ENCODE results near the gene INAVA.

INAVA gene

DNA sequence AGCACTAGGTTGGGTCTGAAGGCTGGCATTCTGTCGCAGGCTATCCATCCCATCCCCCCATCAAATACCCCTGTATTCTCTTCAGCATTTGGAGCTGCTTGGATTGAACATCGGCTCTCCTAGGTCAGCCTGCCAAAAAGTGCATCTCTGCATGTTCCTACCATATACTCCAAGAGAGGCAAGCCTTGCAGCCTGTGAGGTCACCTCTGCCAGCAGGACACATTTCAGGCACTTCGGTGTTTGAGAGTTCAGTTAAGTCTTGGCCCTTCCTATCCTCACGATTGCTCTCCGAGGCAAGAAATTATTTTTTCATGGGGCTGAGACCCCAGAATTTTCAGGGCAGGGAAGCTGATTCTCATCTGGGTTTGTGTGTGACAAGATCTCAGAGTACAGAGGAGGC is 19.3 kb upstream of the INAVA start:
- Histone ChIP-seq H3K27me3 (ENCODE audit: control insufficient read depth, insufficient read depth, low read length) (peaks cover 9% of the 10 kb centered on the region; the same call in 1 of the 2 replicates), H3K4me3 (ENCODE audit: low read length) (no peak overlapping the region), H3K36me3 (ENCODE audit: control insufficient read depth, insufficient read depth, low read length) (no peaks in the 10 kb centered on the region), H3K9me3 (ENCODE audit: control insufficient read depth, insufficient read depth, low read length) (no peaks in the 10 kb centered on the region), H3K4me1 (ENCODE audit: control insufficient read depth, insufficient read depth, low read length) (peaks cover 6% of the 10 kb centered on the region), H3K27ac (ENCODE audit: low read length) (no peak overlapping the region)
- no peak for DNase-seq (ENCODE audit: low read depth, low spot score)
- no CpG with 5 or more reads among the region's 5 CpGs for WGBS (ENCODE audit: insufficient coverage, insufficient read length)

DNA sequence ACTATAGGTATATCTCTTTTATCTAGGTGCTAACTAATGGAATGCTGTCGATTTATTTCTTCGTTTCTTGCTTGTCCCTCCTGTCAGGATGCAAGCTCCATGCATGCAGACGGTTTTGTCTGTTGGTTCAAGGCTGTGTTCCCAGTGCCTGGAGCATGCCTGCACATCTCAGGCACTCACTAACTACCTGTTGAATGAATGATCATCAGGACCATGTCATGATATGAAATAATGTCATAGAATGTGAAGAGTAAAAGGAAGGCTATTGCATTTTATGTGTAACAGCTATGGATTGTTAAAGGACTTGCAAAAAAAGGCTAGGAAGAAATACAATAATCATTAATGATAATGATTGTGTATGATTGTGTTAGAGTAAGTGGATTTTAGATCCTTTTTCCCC is 17.7 kb upstream of the INAVA start:
- no peak for DNase-seq (ENCODE audit: low read depth, low spot score)
- H3K27ac ChIP-seq (ENCODE audit: low read length), result no peak overlapping the region
- H3K36me3 ChIP-seq (ENCODE audit: control insufficient read depth, insufficient read depth, low read length), result no peaks in the 10 kb centered on the region
- H3K27me3 ChIP-seq (ENCODE audit: control insufficient read depth, insufficient read depth, low read length), result peaks cover 9% of the 10 kb centered on the region; the same call in 1 of the 2 replicates
- no peak overlapping the region for H3K4me3 ChIP-seq (ENCODE audit: low read length)
- no peaks in the 10 kb centered on the region for H3K9me3 ChIP-seq (ENCODE audit: control insufficient read depth, insufficient read depth, low read length)
- WGBS (ENCODE audit: insufficient coverage, insufficient read length), result no CpG with 5 or more reads among the region's 3 CpGs
- peaks cover 6% of the 10 kb centered on the region for H3K4me1 ChIP-seq (ENCODE audit: control insufficient read depth, insufficient read depth, low read length)

DNA sequence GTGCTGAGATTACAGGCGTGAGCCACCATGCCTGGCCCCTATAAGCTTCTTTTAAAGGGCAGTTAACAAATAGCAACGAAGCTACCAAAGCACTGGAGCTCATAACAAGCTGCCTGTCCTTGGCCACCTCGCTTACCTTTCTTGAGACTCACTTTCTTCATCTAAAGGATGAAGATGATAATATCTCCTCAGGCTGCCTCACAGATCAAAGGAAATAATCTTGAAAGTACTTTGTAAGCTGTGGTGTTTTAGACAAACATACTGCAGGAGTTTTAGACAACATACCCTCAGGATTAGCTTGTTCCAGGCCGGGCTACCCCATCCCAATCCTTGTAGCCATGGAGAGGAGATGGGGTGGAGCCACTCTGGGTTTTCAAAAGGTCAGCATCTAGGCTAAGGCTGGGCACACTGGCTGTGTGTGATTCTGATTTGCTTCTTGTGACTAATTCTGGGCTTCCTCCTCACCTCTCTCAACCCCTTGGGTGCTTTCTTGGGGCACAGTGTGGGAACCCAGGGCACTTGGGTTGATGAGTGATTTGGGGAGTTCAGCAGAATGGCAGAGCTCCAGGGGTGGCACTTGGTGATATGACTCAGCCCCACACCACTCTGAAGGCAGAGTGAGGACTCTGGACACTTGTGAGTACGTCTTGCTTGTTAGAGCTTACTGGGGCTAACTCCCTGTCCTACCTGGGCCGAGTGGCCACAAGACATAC is 16.7 kb upstream of the INAVA start:
- WGBS (ENCODE audit: insufficient coverage, insufficient read length), result no CpG with 5 or more reads among the region's 6 CpGs
- H3K27me3 ChIP-seq (ENCODE audit: control insufficient read depth, insufficient read depth, low read length), result peaks cover 9% of the 10 kb centered on the region; the same call in 1 of the 2 replicates
- H3K4me3 ChIP-seq (ENCODE audit: low read length), result no peak overlapping the region
- peaks cover 6% of the 10 kb centered on the region for H3K4me1 ChIP-seq (ENCODE audit: control insufficient read depth, insufficient read depth, low read length)
- H3K36me3 ChIP-seq (ENCODE audit: control insufficient read depth, insufficient read depth, low read length), result no peaks in the 10 kb centered on the region
- H3K27ac ChIP-seq (ENCODE audit: low read length), result no peak overlapping the region
- DNase-seq (ENCODE audit: low read depth, low spot score), result no peak
- no peaks in the 10 kb centered on the region for H3K9me3 ChIP-seq (ENCODE audit: control insufficient read depth, insufficient read depth, low read length)

DNA sequence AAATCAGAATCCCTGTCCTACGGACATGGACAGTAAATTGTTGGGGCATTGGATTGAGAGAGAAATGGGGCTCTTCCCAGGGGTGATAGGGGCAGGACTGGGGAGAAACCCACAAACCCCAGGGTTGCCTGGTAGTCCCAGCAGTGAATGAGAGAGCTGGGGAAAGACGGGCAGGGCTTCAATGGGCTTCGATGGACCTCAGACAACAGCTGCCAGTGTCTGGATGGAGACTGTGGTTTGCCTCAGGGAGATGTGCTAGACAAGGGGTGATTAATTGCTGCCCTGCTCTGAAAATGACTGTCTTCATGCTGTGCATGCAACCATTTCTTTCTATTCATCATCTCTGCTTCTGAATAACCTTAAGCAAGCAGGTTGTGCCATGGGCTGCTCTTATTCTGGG is 14.5 kb upstream of the INAVA start:
- Histone ChIP-seq H3K36me3 (ENCODE audit: control insufficient read depth, insufficient read depth, low read length) (no peaks in the 10 kb centered on the region), H3K4me3 (ENCODE audit: low read length) (no peak overlapping the region), H3K4me1 (ENCODE audit: control insufficient read depth, insufficient read depth, low read length) (no peaks in the 10 kb centered on the region; the same call in 1 of the 2 replicates), H3K9me3 (ENCODE audit: control insufficient read depth, insufficient read depth, low read length) (no peaks in the 10 kb centered on the region), H3K27ac (ENCODE audit: low read length) (no peak overlapping the region), H3K27me3 (ENCODE audit: control insufficient read depth, insufficient read depth, low read length) (no peaks in the 10 kb centered on the region)
- no CpG with 5 or more reads among the region's 3 CpGs for WGBS (ENCODE audit: insufficient coverage, insufficient read length)
- no peak for DNase-seq (ENCODE audit: low read depth, low spot score)

DNA sequence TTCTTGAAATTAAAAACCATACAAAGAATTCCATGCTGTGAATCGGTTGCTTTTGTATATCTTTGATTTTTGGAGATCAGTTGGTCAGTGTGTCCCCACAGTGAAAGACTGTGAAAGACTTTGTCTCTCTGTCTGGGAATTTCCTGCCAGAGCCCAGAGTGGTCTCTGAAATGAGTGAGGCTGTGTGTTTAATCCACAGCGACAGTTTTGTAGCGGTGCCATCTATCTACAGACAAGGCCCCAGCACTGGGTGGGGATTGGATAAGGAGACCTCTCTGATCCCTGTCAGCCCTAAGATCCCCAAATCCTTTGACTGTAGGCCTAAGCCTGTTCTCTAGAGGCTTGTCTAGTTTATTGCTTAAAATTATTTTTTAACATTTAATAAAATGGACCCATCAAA is 11.6 kb upstream of the INAVA start:
- H3K4me1 ChIP-seq (ENCODE audit: control insufficient read depth, insufficient read depth, low read length), result peaks cover under 1% of the 10 kb centered on the region; the same call in 1 of the 2 replicates
- no peaks in the 10 kb centered on the region for H3K36me3 ChIP-seq (ENCODE audit: control insufficient read depth, insufficient read depth, low read length)
- H3K9me3 ChIP-seq (ENCODE audit: control insufficient read depth, insufficient read depth, low read length), result no peaks in the 10 kb centered on the region
- no peaks in the 10 kb centered on the region for H3K27me3 ChIP-seq (ENCODE audit: control insufficient read depth, insufficient read depth, low read length)
- H3K27ac ChIP-seq (ENCODE audit: low read length), result no peak overlapping the region
- DNase-seq (ENCODE audit: low read depth, low spot score), result no peak
- no peak overlapping the region for H3K4me3 ChIP-seq (ENCODE audit: low read length)
- whole genome bisulfite sequencing (ENCODE audit: insufficient coverage, insufficient read length), result no CpG with 5 or more reads among the region's 3 CpGs

DNA sequence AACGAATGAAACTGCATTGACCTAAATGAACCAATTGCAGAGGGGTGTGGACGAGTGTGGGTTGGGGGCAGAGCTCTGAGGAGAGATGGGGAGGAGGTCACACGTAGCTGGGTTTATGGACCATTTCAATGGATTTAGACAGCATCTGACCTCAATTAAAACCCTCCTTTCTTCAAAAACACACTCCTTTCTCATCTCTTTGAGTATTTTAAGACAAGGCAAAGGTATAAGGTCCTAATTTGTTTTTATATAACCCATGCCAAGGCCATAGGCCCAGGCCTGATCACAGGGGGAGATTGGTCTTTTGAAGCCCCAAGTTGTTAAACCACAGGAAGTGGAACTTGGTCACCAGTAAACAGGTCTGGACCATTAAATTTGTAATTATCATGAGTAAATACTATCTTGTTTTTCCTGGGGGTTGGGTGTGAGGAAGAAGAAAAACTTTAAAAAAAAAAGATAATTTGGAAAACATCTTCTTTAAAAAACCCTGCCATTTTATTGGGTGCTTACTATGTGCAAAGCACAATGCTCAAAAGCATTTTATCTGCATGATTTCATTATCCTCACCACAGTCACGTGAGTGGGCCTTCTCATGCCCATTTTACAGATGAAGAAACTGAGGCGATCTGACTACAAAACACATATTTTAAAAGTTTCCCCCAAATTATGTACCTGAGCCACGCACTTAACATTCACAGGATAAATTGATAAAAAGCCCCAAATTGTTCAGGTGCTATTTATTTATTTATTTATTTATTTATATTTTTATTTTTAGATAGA is 8.9 kb upstream of the INAVA start:
- no peak for DNase-seq (ENCODE audit: low read depth, low spot score)
- no peak overlapping the region for H3K27ac ChIP-seq (ENCODE audit: low read length)

DNA sequence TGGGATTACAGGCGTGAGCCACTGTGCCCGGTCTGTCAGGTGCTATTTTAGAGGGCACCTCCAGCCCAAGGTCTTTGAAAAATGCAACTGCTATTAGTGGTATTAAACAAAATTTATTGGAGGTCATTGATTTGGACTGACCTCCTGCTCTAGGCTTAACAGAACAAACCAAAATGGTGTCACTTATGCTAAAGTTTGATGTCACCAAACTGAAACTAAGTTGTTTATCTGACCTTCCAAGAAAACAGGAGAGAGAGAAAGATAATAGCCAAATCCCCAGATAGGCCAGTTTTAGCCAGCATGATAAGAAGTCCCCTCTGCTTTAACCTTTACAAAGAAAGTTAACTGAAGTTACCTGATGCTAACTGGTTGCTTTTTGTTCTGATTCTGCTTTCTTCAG is 8.1 kb upstream of the INAVA start:
- Histone ChIP-seq H3K27ac (ENCODE audit: low read length) (no peak overlapping the region), H3K27me3 (ENCODE audit: control insufficient read depth, insufficient read depth, low read length) (no peaks in the 10 kb centered on the region), H3K36me3 (ENCODE audit: control insufficient read depth, insufficient read depth, low read length) (no peaks in the 10 kb centered on the region), H3K9me3 (ENCODE audit: control insufficient read depth, insufficient read depth, low read length) (no peaks in the 10 kb centered on the region), H3K4me1 (ENCODE audit: control insufficient read depth, insufficient read depth, low read length) (peaks cover 4% of the 10 kb centered on the region; the same call in 1 of the 2 replicates), H3K4me3 (ENCODE audit: low read length) (no peak overlapping the region)
- DNase-seq (ENCODE audit: low read depth, low spot score), result no peak
- WGBS (ENCODE audit: insufficient coverage, insufficient read length), result no CpG with 5 or more reads among the region's 2 CpGs

More for the DNA sequence above, 8.9 kb upstream of the INAVA start:
- no peaks in the 10 kb centered on the region for H3K36me3 ChIP-seq (ENCODE audit: control insufficient read depth, insufficient read depth, low read length)
- H3K9me3 ChIP-seq (ENCODE audit: control insufficient read depth, insufficient read depth, low read length), result no peaks in the 10 kb centered on the region
- no peak overlapping the region for H3K4me3 ChIP-seq (ENCODE audit: low read length)
- WGBS (ENCODE audit: insufficient coverage, insufficient read length), result no CpG with 5 or more reads among the region's 6 CpGs
- no peaks in the 10 kb centered on the region for H3K27me3 ChIP-seq (ENCODE audit: control insufficient read depth, insufficient read depth, low read length)
- peaks cover 4% of the 10 kb centered on the region; the same call in 1 of the 2 replicates for H3K4me1 ChIP-seq (ENCODE audit: control insufficient read depth, insufficient read depth, low read length)

DNA sequence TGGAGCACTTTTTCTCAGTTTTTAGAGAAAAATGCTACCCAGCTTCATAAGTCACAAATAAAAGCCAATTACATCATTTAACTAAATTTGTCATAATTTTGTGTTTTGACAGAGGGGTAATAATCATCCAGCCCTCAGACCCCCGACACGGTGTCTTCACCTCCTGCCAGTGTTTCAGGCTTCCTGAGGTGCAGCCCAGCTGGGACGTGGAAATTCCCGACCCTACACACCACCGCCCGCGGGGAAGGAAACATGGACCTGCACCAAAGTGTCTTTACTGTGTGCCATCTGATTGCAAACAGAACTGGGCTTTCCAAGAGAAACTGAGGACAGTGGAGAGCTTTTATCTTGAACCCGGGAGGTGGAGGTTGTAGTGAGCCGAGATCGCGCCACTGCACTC is 7.7 kb upstream of the INAVA start:
- no CpG with 5 or more reads among the region's 11 CpGs for WGBS (ENCODE audit: insufficient coverage, insufficient read length)
- Histone ChIP-seq H3K9me3 (ENCODE audit: control insufficient read depth, insufficient read depth, low read length) (no peaks in the 10 kb centered on the region), H3K36me3 (ENCODE audit: control insufficient read depth, insufficient read depth, low read length) (no peaks in the 10 kb centered on the region), H3K27me3 (ENCODE audit: control insufficient read depth, insufficient read depth, low read length) (no peaks in the 10 kb centered on the region), H3K4me3 (ENCODE audit: low read length) (no peak overlapping the region), H3K4me1 (ENCODE audit: control insufficient read depth, insufficient read depth, low read length) (peaks cover 4% of the 10 kb centered on the region; the same call in 1 of the 2 replicates), H3K27ac (ENCODE audit: low read length) (no peak overlapping the region)
- no peak for DNase-seq (ENCODE audit: low read depth, low spot score)

DNA sequence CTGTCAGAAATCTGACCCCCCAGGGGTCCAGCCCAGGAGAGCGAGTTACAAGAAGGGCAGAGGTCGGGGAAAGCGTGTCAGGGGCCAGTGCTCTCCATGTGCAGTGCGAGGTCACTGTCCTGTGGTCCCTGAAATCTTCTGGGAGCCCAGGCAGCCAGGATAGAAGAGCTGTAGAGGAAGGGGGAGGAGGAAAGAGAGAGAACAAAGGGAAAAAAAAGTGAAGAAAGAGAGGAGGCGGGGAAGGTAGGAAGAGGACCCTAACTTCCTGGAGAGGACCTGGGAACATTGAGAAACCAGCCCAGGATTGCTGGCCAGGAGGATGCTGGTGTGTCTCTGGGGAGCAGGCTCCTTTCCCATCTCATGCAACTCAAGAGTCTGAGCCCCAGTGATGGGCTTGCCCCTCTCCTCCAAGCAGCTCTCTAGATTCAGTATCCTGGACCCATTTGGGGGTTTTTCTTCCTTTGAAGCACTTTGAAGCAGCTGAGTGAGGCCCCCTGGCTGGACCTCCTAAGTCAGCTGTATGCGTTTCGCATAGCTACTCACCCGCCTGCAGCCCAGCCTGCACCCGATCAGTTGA is 6.8 kb upstream of the INAVA start:
- no peaks in the 10 kb centered on the region for H3K27me3 ChIP-seq (ENCODE audit: control insufficient read depth, insufficient read depth, low read length)
- no peaks in the 10 kb centered on the region for H3K36me3 ChIP-seq (ENCODE audit: control insufficient read depth, insufficient read depth, low read length)
- WGBS (ENCODE audit: insufficient coverage, insufficient read length), result no CpG with 5 or more reads among the region's 9 CpGs
- peaks cover 4% of the 10 kb centered on the region; the same call in 1 of the 2 replicates for H3K4me1 ChIP-seq (ENCODE audit: control insufficient read depth, insufficient read depth, low read length)
- H3K9me3 ChIP-seq (ENCODE audit: control insufficient read depth, insufficient read depth, low read length), result no peaks in the 10 kb centered on the region
- no peak overlapping the region for H3K27ac ChIP-seq (ENCODE audit: low read length)
- DNase-seq (ENCODE audit: low read depth, low spot score), result no peak
- H3K4me3 ChIP-seq (ENCODE audit: low read length), result no peak overlapping the region

DNA sequence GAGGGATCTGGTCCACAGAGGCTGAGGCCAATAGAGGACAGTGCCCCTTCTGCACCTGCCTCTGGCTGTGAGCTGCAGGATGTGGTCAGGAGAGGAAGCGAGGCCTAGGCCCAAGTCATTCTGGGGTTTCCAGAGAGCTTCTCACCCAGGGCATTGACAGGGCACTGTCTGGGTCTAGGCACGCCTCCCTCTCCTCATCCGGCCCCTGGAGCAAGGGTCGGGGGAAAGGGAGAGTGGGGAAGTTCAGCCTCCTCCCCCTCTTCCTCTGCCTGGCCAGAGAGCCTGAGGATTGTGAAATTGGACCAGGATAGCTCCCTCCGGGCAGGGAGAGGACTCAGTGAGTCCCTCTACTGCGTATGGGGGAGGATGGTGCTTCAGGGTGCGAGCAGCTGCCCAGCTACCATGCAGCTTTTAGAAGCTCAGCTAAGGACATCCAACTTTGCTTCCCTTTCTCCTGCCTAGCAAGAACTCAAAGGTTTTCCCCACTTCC is 6.3 kb upstream of the INAVA start:
- Histone ChIP-seq H3K36me3 (ENCODE audit: control insufficient read depth, insufficient read depth, low read length) (no peaks in the 10 kb centered on the region), H3K27me3 (ENCODE audit: control insufficient read depth, insufficient read depth, low read length) (no peaks in the 10 kb centered on the region), H3K27ac (ENCODE audit: low read length) (no peak overlapping the region), H3K4me3 (ENCODE audit: low read length) (no peak overlapping the region), H3K4me1 (ENCODE audit: control insufficient read depth, insufficient read depth, low read length) (peaks cover 4% of the 10 kb centered on the region; the same call in 1 of the 2 replicates), H3K9me3 (ENCODE audit: control insufficient read depth, insufficient read depth, low read length) (no peaks in the 10 kb centered on the region)
- no CpG with 5 or more reads among the region's 7 CpGs for WGBS (ENCODE audit: insufficient coverage, insufficient read length)
- DNase-seq (ENCODE audit: low read depth, low spot score), result no peak

Measured in iPS DF 6.9 (cell line).